Activated T-cell treated with anti-CD3 and anti-CD28 coated beads, Interleukin-2, amount 50 U/mL, for 1 hour (primary cell): ENCODE data around the gene TMEM245.

Experiments used
- DNase-seq: peaks from one replicate; pipeline ENCODE4 v3.0.0-alpha.2; 2020

The TMEM245 gene

GRCh38 chr9:109119439-109120203, at the start of gene TMEM245:
Gene TMEM245, minus strand, starts transcription at chr9:109119947. Its CDS starts 34 bp downstream, at chr9:109119913.
- DNase-seq, result peak; percentile 90

GRCh38 chr9:109168170-109168569, 48.4 kb upstream of the TMEM245 start:
- DNase-seq, result no peak

GRCh38 chr9:109167716-109168115, 48.0 kb upstream of the TMEM245 start:
- DNase-seq, result no peak

- DNase-seq, result no peak
Observed at GRCh38 chr9:109166771-109167601, 47.2 kb upstream of the TMEM245 start, which contains the start of gene FRRS1L. Gene FRRS1L, minus strand, starts transcription at chr9:109167249. Its CDS starts 111 bp downstream, at chr9:109167138.

GRCh38 chr9:109166171-109166770, 46.5 kb upstream of the TMEM245 start:
- DNase-seq, result no peak

- DNase-seq, result no peak
Observed at GRCh38 chr9:109164042-109164441, 44.3 kb upstream of the TMEM245 start.

GRCh38 chr9:109163194-109163593, 43.4 kb upstream of the TMEM245 start:
- no peak for DNase-seq

- DNase-seq, result no peak
Observed at GRCh38 chr9:109162677-109163076, 42.9 kb upstream of the TMEM245 start.

GRCh38 chr9:109161471-109161870, 41.7 kb upstream of the TMEM245 start:
- no peak for DNase-seq

GRCh38 chr9:109159583-109159982, 39.8 kb upstream of the TMEM245 start:
- no peak for DNase-seq

GRCh38 chr9:109158651-109159050, 38.9 kb upstream of the TMEM245 start:
- no peak for DNase-seq

- DNase-seq, result no peak
Observed at GRCh38 chr9:109156708-109157107, 37.0 kb upstream of the TMEM245 start.

- DNase-seq, result no peak
Observed at GRCh38 chr9:109150925-109151545, 31.3 kb upstream of the TMEM245 start.

- DNase-seq, result no peak
Observed at GRCh38 chr9:109149722-109150121, 30.0 kb upstream of the TMEM245 start.

- no peak for DNase-seq
Observed at GRCh38 chr9:109149089-109149488, 29.3 kb upstream of the TMEM245 start.

GRCh38 chr9:109145051-109145450, 25.3 kb upstream of the TMEM245 start:
- DNase-seq, result no peak

- no peak for DNase-seq
Observed at GRCh38 chr9:109143881-109144562, 24.3 kb upstream of the TMEM245 start.

- no peak for DNase-seq
Observed at GRCh38 chr9:109141375-109141774, 21.6 kb upstream of the TMEM245 start.

- DNase-seq, result no peak
Observed at GRCh38 chr9:109139851-109140250, 20.1 kb upstream of the TMEM245 start.

- DNase-seq, result no peak
Observed at GRCh38 chr9:109138421-109138820, 18.7 kb upstream of the TMEM245 start.

- no peak for DNase-seq
Observed at GRCh38 chr9:109134167-109134578, 14.4 kb upstream of the TMEM245 start.

- DNase-seq, result no peak
Observed at GRCh38 chr9:109133533-109133932, 13.8 kb upstream of the TMEM245 start.
